OCI-LY3 (cell line): ENCODE data around the gene GPR89A.

Experiments
- H2AFZ ChIP-seq: fragments of 200-600, 300-600 bp; shearing (Covaris generic); 2 replicates; pipeline ENCODE4 v1.6.0; 2014; ENCODE audit warnings: antibody characterized with exemption, low read depth, low read length
- H3K27ac ChIP-seq: fragments of 200-600, 300-600 bp; sonication (generic); 2 replicates; pipeline ENCODE4 v1.5.1; 2014; ENCODE audit warnings: mild to moderate bottlenecking, low read length, moderate library complexity, mixed read lengths
- H3K27me3 ChIP-seq: fragments of 200-600, 300-600 bp; sonication (generic); 2 replicates; pipeline ENCODE4 v1.6.1; 2014; ENCODE audit warnings: low read depth, low read length, mixed read lengths
- H3K36me3 ChIP-seq: fragments of 200-600, 300-600 bp; sonication (generic); replicated peaks from 2 replicates; pipeline ENCODE3; 2014; ENCODE audit warnings: low read depth, low read length, mixed read lengths
- H3K4me1 ChIP-seq: fragments of 300-600, 200-600 bp; sonication (generic); 2 replicates; pipeline ENCODE4 v1.6.1; 2014; ENCODE audit warnings: low read length, mixed read lengths
- H3K4me2 ChIP-seq: fragments of 200-600, 300-600 bp; sonication (generic); 2 replicates; pipeline ENCODE4 v1.6.1; 2014; ENCODE audit warnings: low read length, mixed read lengths
- H3K4me3 ChIP-seq: fragments of 300-600, 200-600 bp; sonication (generic); 2 replicates; pipeline ENCODE4 v1.5.1; 2014; ENCODE audit warnings: antibody characterized with exemption, mild to moderate bottlenecking, low read length, moderate library complexity
- H3K79me2 ChIP-seq: fragments of 300-600, 200-600 bp; shearing (Covaris generic); 2 replicates; pipeline ENCODE4 v1.6.1; 2014; ENCODE audit warnings: mild to moderate bottlenecking, low read length, mixed read lengths
- H3K9ac ChIP-seq: fragments of 300-600, 200-600 bp; shearing (Covaris generic); 2 replicates; pipeline ENCODE4 v1.6.0; 2014; ENCODE audit warnings: mild to moderate bottlenecking, low read length, moderate library complexity
- H3K9me3 ChIP-seq: fragments of 200-600, 300-600 bp; shearing (Covaris generic); 2 replicates; pipeline ENCODE4 v1.6.1; 2014; ENCODE audit warnings: low read length, mixed read lengths; ENCODE audit not compliant: insufficient read depth
- H4K20me1 ChIP-seq: fragments of 200-600, 300-600 bp; sonication (generic); 2 replicates; pipeline ENCODE4 v1.6.1; 2016; ENCODE audit warnings: low read length, mixed read lengths; ENCODE audit not compliant: insufficient read depth
- CTCF ChIP-seq: fragments of 200-600, 300-600 bp; sonication (generic); IDR thresholded peaks from 2 replicates; pipeline ENCODE4 v1.5.1; 2014; ENCODE audit warnings: antibody characterized with exemption, low read length, low read depth
- EZH2phosphoT487 ChIP-seq: fragments of 200-600 bp; shearing (Covaris generic); IDR thresholded peaks from 2 replicates; pipeline ENCODE4 v1.6.1; 2018; ENCODE audit warnings: antibody characterized with exemption, mixed run types, low read depth

The GPR89A gene

DNA sequence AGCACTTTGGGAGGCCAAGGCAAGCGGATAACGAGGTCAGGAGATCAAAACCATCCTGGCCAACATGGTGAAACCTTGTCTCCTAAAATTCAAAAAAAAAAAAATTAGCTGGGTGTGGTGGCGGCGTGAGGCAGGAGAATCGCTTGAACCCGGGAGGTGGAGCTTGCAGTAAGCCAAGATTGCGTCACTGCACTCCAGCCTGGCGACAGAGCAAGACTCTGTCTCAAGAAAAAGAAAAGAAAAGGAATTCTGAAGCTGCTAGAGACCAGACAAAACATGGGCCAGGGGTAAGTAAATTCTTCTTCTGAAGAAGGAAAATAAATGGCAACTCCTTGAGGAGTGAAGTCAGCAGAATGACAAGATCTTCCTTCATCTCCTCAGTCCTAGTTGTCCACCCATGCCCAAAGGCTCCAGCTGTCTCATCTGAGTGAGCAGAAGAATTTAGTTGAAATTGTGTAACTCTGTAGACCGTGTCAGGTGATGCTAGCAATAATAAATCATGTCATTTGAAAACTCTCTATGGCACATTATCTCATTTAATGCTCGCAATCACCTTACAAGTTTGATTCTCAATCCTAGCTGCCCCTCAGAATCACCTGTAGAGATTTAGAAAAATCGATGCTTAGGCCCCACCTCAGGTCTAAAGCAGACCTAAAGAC lies 85.1 kb downstream of the GPR89A start:
- Histone ChIP-seq H3K27me3 (no peaks in the 10 kb centered on the region), H3K9ac (no peak overlapping the region), H3K27ac (no peak overlapping the region), H3K4me1 (no peaks in the 10 kb centered on the region), H3K9me3 (no peaks in the 10 kb centered on the region), H3K79me2 (no peaks in the 10 kb centered on the region), H4K20me1 (no peaks in the 10 kb centered on the region), H2AFZ (no peak overlapping the region), H3K4me3 (no peak overlapping the region), H3K4me2 (no peak overlapping the region), H3K36me3 (no peaks in the 10 kb centered on the region)
- TF ChIP-seq CTCF (no peak), EZH2phosphoT487 (no peak)

DNA sequence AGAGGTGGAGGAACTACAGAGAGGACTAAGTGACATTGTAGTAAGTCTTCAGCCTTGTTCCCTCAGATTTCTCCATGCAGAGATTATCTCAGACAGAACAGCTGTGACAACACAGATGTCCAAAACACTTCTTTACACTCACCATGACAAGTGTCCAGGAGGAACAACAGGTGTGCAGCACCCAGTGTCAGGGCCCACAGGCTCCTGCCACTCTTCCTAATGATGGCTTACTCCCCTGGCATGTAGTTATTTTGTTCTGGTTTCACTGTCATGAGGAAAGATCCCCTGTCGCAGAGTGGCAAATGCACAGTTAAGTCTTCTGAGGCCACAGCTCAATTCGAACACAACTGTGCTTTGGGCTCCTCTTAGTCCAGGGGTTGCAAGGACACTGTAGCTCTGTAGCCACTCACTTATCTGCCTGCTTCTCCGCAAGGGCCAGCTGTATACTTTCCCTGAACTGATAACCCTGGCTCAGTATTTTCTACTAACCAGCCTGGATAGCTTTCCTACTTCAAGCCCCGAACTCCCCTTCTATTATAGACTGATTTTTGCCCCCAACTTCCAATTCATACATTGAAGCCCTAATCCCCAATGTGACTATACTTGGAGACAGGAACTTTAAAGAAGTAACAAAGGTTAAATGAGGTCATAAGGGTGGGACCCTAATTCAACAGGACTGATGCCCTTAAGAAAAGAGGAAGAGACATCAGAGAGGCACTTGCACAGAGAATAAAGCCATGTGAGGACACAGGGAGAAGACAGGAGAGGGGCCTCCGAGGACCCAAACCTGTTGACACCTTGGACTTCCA lies 88.2 kb downstream of the GPR89A start:
- no peak overlapping the region for H3K9ac ChIP-seq
- TF ChIP-seq CTCF (no peak), EZH2phosphoT487 (no peak)

GRCh38 chr1:145696630-145696960 lies 88.8 kb downstream of the GPR89A start:
- H3K4me3 ChIP-seq: no peak overlapping the region
- H3K27me3 ChIP-seq: peaks cover 4% of the 10 kb centered on the region; the same call in 1 of the 2 replicates
- no peaks in the 10 kb centered on the region for H3K4me1 ChIP-seq
- no peaks in the 10 kb centered on the region for H3K36me3 ChIP-seq
- no peak overlapping the region for H2AFZ ChIP-seq
- H3K9me3 ChIP-seq: no peaks in the 10 kb centered on the region
- no peak overlapping the region for H3K9ac ChIP-seq
- H3K27ac ChIP-seq: no peak overlapping the region
- no peaks in the 10 kb centered on the region for H4K20me1 ChIP-seq
- H3K4me2 ChIP-seq: no peak overlapping the region
- TF ChIP-seq EZH2phosphoT487 (no peak), CTCF (no peak)
- H3K79me2 ChIP-seq: no peaks in the 10 kb centered on the region

More for the DNA sequence above, 88.2 kb downstream of the GPR89A start:
- H3K27ac ChIP-seq: no peak overlapping the region
- no peak overlapping the region for H2AFZ ChIP-seq
- no peak overlapping the region for H3K4me2 ChIP-seq
- H3K79me2 ChIP-seq: no peaks in the 10 kb centered on the region
- H3K4me1 ChIP-seq: no peaks in the 10 kb centered on the region
- no peaks in the 10 kb centered on the region for H3K36me3 ChIP-seq
- H3K27me3 ChIP-seq: no peaks in the 10 kb centered on the region
- H3K9me3 ChIP-seq: no peaks in the 10 kb centered on the region
- no peaks in the 10 kb centered on the region for H4K20me1 ChIP-seq
- H3K4me3 ChIP-seq: no peak overlapping the region

- H4K20me1 ChIP-seq: no peaks in the 10 kb centered on the region
- no peaks in the 10 kb centered on the region for H3K9me3 ChIP-seq
- no peak overlapping the region for H3K9ac ChIP-seq
- no peak overlapping the region for H3K4me3 ChIP-seq
- no peak overlapping the region for H3K4me2 ChIP-seq
- no peak for TF ChIP-seq CTCF
- TF ChIP-seq EZH2phosphoT487: no peak
- H3K27me3 ChIP-seq: peaks cover 13% of the 10 kb centered on the region
- no peaks in the 10 kb centered on the region for H3K4me1 ChIP-seq
- H3K27ac ChIP-seq: no peak overlapping the region
- H3K79me2 ChIP-seq: no peaks in the 10 kb centered on the region
- no peaks in the 10 kb centered on the region for H3K36me3 ChIP-seq
- no peak overlapping the region for H2AFZ ChIP-seq
These were observed 93.6 kb downstream of the GPR89A start for GRCh38 chr1:145701306-145701862.
